Erythroblast (primary cell): ENCODE data around the gene ARHGEF11.

Source experiments
- GATA1 ChIP-seq: IDR thresholded peaks from 2 replicates; pipeline ENCODE4 v1.6.1; 2011; ENCODE audit warnings: low read depth, mild to moderate bottlenecking, control low read depth, low read length, moderate library complexity
- POLR2A ChIP-seq: IDR thresholded peaks from 2 replicates; pipeline ENCODE4 v1.6.1; 2011; ENCODE audit warnings: mild to moderate bottlenecking, low read length

DNA sequence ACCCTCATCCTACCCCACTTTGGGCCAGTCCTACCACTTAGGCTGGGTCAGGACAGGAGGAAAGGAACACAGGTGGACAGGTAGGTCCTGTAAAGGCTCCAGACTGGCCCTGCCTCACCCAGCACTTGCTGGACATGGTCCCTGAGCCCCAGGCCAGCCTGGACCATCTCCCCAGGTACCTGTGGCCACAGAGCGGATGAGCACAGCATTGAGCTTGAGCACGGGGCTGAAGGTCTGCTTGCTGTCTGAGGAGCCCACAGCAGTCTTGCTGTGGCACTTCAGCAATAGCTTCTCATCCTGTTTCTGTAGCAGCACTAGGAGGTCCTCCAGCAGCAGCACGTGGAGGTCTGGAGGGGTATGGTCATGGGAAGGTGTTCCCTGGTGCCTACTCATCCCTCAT is 101.8 kb downstream of the ARHGEF11 start:
- TF ChIP-seq POLR2A (no peak), GATA1 (no peak)
